Measurements from ENCODE around the gene MIGA2. TPM values are rescaled to one million over a fixed set of nuclear protein-coding genes. Genes with fewer than 3 reads are reported as not detected.
A peak's percentile ranks its signal among the peaks of the same experiment; 100 is the strongest.

Gene MIGA2
- polyA plus RNA-seq, 2 of the 4 experiments (the other 2 are of a cell fraction) = 6.4 to 16.1 TPM

DNA sequence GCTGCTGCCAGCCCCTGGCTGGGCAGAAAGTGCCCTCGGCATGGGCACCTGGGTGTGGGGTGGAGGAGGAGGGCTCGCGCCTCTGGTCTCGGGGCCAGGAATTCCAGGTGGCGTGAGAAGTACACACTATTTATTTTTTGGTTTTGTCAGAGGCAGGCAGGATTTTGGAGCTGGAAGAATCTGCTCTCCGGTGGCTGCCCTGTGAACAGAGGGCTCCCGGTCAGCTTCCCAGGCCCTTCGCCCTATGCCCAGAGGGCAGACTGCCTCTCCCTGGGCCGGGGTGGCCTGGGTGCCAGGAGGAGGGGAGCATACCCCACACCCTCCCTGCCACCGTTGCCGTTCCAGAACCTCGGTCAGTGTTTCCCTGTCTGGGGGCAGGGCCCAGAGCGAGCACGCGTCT, 52.8 kb downstream of the MIGA2 start:
- TF ChIP-seq, protein P1, sequence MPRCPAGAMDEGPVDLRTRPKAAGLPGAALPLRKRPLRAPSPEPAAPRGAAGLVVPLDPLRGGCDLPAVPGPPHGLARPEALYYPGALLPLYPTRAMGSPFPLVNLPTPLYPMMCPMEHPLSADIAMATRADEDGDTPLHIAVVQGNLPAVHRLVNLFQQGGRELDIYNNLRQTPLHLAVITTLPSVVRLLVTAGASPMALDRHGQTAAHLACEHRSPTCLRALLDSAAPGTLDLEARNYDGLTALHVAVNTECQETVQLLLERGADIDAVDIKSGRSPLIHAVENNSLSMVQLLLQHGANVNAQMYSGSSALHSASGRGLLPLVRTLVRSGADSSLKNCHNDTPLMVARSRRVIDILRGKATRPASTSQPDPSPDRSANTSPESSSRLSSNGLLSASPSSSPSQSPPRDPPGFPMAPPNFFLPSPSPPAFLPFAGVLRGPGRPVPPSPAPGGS (IDR thresholded peaks at IDR 0.05) = no peak
- TF ChIP-seq, protein P2, sequence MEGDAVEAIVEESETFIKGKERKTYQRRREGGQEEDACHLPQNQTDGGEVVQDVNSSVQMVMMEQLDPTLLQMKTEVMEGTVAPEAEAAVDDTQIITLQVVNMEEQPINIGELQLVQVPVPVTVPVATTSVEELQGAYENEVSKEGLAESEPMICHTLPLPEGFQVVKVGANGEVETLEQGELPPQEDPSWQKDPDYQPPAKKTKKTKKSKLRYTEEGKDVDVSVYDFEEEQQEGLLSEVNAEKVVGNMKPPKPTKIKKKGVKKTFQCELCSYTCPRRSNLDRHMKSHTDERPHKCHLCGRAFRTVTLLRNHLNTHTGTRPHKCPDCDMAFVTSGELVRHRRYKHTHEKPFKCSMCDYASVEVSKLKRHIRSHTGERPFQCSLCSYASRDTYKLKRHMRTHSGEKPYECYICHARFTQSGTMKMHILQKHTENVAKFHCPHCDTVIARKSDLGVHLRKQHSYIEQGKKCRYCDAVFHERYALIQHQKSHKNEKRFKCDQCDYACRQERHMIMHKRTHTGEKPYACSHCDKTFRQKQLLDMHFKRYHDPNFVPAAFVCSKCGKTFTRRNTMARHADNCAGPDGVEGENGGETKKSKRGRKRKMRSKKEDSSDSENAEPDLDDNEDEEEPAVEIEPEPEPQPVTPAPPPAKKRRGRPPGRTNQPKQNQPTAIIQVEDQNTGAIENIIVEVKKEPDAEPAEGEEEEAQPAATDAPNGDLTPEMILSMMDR (IDR thresholded peaks at IDR 0.05) = no peak
- TF ChIP-seq TFCP2L1 (CRISPR knock-in tag; IDR thresholded peaks at IDR 0.05) (no peak), HOXA7 (CRISPR knock-in tag; IDR thresholded peaks at IDR 0.05) (no peak), EP300 (IDR thresholded peaks at IDR 0.05) (no peak), HEYL (CRISPR knock-in tag; IDR thresholded peaks at IDR 0.05) (no peak)
- TF ChIP-seq, protein P3, sequence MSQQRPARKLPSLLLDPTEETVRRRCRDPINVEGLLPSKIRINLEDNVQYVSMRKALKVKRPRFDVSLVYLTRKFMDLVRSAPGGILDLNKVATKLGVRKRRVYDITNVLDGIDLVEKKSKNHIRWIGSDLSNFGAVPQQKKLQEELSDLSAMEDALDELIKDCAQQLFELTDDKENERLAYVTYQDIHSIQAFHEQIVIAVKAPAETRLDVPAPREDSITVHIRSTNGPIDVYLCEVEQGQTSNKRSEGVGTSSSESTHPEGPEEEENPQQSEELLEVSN (IDR thresholded peaks at IDR 0.05; ENCODE audit: borderline replicate concordance, low read depth) = no peak
- DNase-seq (ENCODE audit: low read depth in 1 of 2, low spot score in 1 of 2) (no peak), FAIRE-seq (no peak), ATAC-seq (no peak)
- Histone ChIP-seq H3K4me3 (no peak overlapping the region), H3K4me2 (no peak overlapping the region), H3K9me3 (no peaks in the 10 kb centered on the region), H3K4me1 (no peaks in the 10 kb centered on the region), H3K27ac (no peak overlapping the region)
- ChIA-PET POLR2A (interaction anchor here (1.4 kb wide), 1 partner anchor 8 kb away, joined by 8 read pairs; the partner anchor contains the start of gene DOLPP1), CTCF (interaction anchor here (1.1 to 2.9 kb wide), 4 partner anchors 13 to 23 kb away, joined by 4 to 13 read pairs (median 4); no protein-coding TSS in a partner anchor)
- 92% methylated on average over 12 of the region's 15 CpGs for WGBS (ENCODE audit: missing lambda C conversion rate)

DNA sequence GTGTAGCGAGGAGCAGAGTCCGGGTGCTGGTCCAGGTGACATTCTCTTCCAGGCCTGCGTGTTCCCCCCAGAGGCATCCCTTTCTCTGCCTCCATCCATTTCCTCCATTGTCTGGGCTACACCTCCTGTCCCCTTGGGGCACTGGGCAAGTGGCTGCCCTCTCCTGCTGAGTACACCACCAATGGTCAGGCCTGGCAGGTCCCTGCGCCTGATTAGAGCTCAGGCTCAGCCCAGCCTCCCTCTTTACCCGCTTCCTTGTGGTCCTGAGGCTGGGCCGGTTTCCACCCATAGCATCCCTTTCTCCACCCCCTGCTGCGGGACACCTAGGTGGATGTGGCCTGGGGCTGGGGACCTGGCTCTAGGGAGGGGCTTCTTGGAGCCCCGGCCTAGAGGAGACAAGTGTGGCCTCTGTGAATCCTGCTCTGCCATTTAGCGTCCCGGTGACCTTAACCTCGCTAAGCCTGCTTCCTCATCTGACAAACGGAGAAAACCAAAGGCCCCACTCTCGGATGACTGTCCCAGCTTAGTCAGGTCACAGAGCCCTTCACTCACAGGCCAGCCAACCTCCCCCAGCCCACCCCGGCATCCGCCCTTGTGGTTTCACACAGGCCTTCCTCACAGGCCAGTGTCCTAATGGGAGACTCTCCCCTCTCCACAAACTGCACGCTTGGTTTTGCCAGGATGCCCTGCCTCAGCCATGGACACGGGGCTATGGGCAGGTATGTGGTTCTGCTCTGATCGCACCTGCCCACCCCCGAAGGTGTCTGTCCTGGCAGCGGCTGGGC, 57.4 kb downstream of the MIGA2 start:
- no peaks in the 10 kb centered on the region for H3K4me1 ChIP-seq
- H3K9me3 ChIP-seq = no peaks in the 10 kb centered on the region
- H3K4me2 ChIP-seq = no peak overlapping the region
- CTCF ChIA-PET = interaction anchor here (0.7 to 3.6 kb wide), 6 partner anchors 8 to 530 kb away, joined by 3 to 14 read pairs (median 4); no protein-coding TSS in a partner anchor
- 88% methylated on average over 15 of the region's 20 CpGs for WGBS (ENCODE audit: missing lambda C conversion rate)
- H3K4me3 ChIP-seq = no peak overlapping the region
- DNase-seq (ENCODE audit: low read depth in 1 of 2, low spot score in 1 of 2) (no peak), ATAC-seq (peak; percentile 47 to 48; a peak in 5 of 6 replicates), FAIRE-seq (no peak)
- POLR2A ChIA-PET = interaction anchor here (1.7 kb wide), 1 partner anchor 17 kb away, joined by 7 read pairs; the partner anchor contains the start of genes CRAT and PTPA
- no peak overlapping the region for H3K27ac ChIP-seq
- TF ChIP-seq EHMT2 (IDR thresholded peaks at IDR 0.05; ENCODE audit: low read depth) (no peak), RFX5 (IDR thresholded peaks at IDR 0.05) (no peak), FOSL2 (IDR thresholded peaks at IDR 0.05) (no peak), FOSL2 (CRISPR knock-in tag; IDR thresholded peaks at IDR 0.05) (no peak), CHD2 (IDR thresholded peaks at IDR 0.05; ENCODE audit: low read length, partially characterized antibody) (no peak), ZNF302 (CRISPR knock-in tag; IDR thresholded peaks at IDR 0.05) (no peak), HEYL (CRISPR knock-in tag; IDR thresholded peaks at IDR 0.05) (no peak), RARB (CRISPR knock-in tag; IDR thresholded peaks at IDR 0.05) (no peak), ZFP36 (IDR thresholded peaks at IDR 0.05; ENCODE audit: borderline replicate concordance, partially characterized antibody) (no peak), RNF2 (IDR thresholded peaks at IDR 0.05; ENCODE audit: borderline replicate concordance, low read depth) (no peak), FOSB (CRISPR knock-in tag; IDR thresholded peaks at IDR 0.05) (no peak), SREBF2 (IDR thresholded peaks at IDR 0.05) (no peak)
- TF ChIP-seq, protein P4, sequence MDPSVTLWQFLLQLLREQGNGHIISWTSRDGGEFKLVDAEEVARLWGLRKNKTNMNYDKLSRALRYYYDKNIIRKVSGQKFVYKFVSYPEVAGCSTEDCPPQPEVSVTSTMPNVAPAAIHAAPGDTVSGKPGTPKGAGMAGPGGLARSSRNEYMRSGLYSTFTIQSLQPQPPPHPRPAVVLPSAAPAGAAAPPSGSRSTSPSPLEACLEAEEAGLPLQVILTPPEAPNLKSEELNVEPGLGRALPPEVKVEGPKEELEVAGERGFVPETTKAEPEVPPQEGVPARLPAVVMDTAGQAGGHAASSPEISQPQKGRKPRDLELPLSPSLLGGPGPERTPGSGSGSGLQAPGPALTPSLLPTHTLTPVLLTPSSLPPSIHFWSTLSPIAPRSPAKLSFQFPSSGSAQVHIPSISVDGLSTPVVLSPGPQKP (IDR thresholded peaks at IDR 0.05; ENCODE audit: low read depth, low read length) = no peak
- TF ChIP-seq, protein P5, sequence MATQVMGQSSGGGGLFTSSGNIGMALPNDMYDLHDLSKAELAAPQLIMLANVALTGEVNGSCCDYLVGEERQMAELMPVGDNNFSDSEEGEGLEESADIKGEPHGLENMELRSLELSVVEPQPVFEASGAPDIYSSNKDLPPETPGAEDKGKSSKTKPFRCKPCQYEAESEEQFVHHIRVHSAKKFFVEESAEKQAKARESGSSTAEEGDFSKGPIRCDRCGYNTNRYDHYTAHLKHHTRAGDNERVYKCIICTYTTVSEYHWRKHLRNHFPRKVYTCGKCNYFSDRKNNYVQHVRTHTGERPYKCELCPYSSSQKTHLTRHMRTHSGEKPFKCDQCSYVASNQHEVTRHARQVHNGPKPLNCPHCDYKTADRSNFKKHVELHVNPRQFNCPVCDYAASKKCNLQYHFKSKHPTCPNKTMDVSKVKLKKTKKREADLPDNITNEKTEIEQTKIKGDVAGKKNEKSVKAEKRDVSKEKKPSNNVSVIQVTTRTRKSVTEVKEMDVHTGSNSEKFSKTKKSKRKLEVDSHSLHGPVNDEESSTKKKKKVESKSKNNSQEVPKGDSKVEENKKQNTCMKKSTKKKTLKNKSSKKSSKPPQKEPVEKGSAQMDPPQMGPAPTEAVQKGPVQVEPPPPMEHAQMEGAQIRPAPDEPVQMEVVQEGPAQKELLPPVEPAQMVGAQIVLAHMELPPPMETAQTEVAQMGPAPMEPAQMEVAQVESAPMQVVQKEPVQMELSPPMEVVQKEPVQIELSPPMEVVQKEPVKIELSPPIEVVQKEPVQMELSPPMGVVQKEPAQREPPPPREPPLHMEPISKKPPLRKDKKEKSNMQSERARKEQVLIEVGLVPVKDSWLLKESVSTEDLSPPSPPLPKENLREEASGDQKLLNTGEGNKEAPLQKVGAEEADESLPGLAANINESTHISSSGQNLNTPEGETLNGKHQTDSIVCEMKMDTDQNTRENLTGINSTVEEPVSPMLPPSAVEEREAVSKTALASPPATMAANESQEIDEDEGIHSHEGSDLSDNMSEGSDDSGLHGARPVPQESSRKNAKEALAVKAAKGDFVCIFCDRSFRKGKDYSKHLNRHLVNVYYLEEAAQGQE (IDR thresholded peaks at IDR 0.05) = no peak
- TF ChIP-seq, protein P6, sequence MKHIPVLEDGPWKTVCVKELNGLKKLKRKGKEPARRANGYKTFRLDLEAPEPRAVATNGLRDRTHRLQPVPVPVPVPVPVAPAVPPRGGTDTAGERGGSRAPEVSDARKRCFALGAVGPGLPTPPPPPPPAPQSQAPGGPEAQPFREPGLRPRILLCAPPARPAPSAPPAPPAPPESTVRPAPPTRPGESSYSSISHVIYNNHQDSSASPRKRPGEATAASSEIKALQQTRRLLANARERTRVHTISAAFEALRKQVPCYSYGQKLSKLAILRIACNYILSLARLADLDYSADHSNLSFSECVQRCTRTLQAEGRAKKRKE (CRISPR knock-in tag; IDR thresholded peaks at IDR 0.05; ENCODE audit: low read depth) = no peak

Measured in A549 (cell line).